Liver (tissue), 9 donors: ENCODE data around the gene DBN1. TPM values are rescaled to one million over a fixed set of nuclear protein-coding genes. Genes with fewer than 3 reads are reported as not detected.

Experiments used
- DNase-seq: peaks from one replicate; pipeline ENCODE4 v3.0.0-alpha.2; 2017; ENCODE audit warnings: low spot score
- H3K27ac ChIP-seq, 2 donors: one replicate each; pipeline ENCODE4 v1.7.0; 2013; ENCODE audit warnings: inconsistent platforms in 2 of 2, low read length in 2 of 2, control low read depth in 1 of 2, low read depth in 1 of 2, mild to moderate bottlenecking in 1 of 2
- H3K27me3 ChIP-seq, 4 donors: one replicate each; pipeline versions ENCODE4 v1.6.1 to v1.7.0; 2013; ENCODE audit warnings: low read length in 3 of 4, inconsistent platforms in 1 of 4, mild to moderate bottlenecking in 1 of 4, moderate library complexity in 1 of 4; ENCODE audit not compliant: control insufficient read depth in 4 of 4, insufficient read depth in 4 of 4
- H3K36me3 ChIP-seq, 4 donors: one replicate each; pipeline versions ENCODE4 v1.6.1 to v1.7.0; 2013; ENCODE audit warnings: low read length in 3 of 4, mild to moderate bottlenecking in 3 of 4, low read depth in 1 of 4, moderate library complexity in 1 of 4; ENCODE audit not compliant: control insufficient read depth in 4 of 4, insufficient read depth in 3 of 4
- H3K4me1 ChIP-seq, 4 donors: one replicate each; pipeline versions ENCODE4 v1.6.1 to v1.7.0; 2013; ENCODE audit warnings: low read length in 3 of 4, mild to moderate bottlenecking in 3 of 4, moderate library complexity in 1 of 4; ENCODE audit not compliant: control insufficient read depth in 4 of 4, insufficient read depth in 4 of 4
- H3K4me3 ChIP-seq, 3 donors: one replicate each; pipeline versions ENCODE4 v1.6.1 to v1.7.0; 2013; ENCODE audit warnings: low read length in 3 of 3, control low read depth in 1 of 3, low read depth in 1 of 3, mild to moderate bottlenecking in 1 of 3
- H3K9ac ChIP-seq, 2 donors: one replicate each; pipeline ENCODE4 v1.7.0; 2013; ENCODE audit warnings: low read length in 2 of 2, mild to moderate bottlenecking in 2 of 2, moderate library complexity in 2 of 2, control low read depth in 1 of 2, low read depth in 1 of 2
- H3K9me3 ChIP-seq, 4 donors: one replicate each; pipeline versions ENCODE4 v1.6.1 to v1.7.0; 2013; ENCODE audit warnings: low read length in 3 of 4; ENCODE audit not compliant: control insufficient read depth in 4 of 4
- CTCF ChIP-seq: fragments of 150-350 bp; IDR thresholded peaks from 2 replicates; pipeline ENCODE4 v1.5.1; 2017; ENCODE audit warnings: improper control_type of control experiment, low read depth, low read length; ENCODE audit not compliant: missing input control
- EGR1 ChIP-seq, 2 donors: IDR thresholded peaks; 2 replicates each; pipeline ENCODE4 v1.6.1; 2016 to 2018; ENCODE audit warnings: antibody characterized with exemption in 2 of 2, low read depth in 2 of 2
- FOXA1 ChIP-seq: IDR thresholded peaks from 2 replicates; pipeline ENCODE4 v1.6.1; 2016; ENCODE audit warnings: antibody characterized with exemption
- FOXA2 ChIP-seq: IDR thresholded peaks from 2 replicates; pipeline ENCODE4 v1.6.1; 2016; ENCODE audit warnings: antibody characterized with exemption
- GABPA ChIP-seq, 2 donors: IDR thresholded peaks in 1 of 2; conservative IDR thresholded peaks in 1 of 2; 2 replicates each; pipeline ENCODE4 v1.6.1; 2016; ENCODE audit warnings: antibody characterized with exemption in 2 of 2, mild to moderate bottlenecking in 1 of 2, moderate library complexity in 1 of 2
- HNF4A ChIP-seq, 2 donors: conservative IDR thresholded peaks; 2 replicates each; pipeline ENCODE4 v1.6.1; 2016; ENCODE audit warnings: antibody characterized with exemption in 2 of 2, mild to moderate bottlenecking in 2 of 2
- HNF4G ChIP-seq: IDR thresholded peaks from 2 replicates; pipeline ENCODE4 v1.6.1; 2016; ENCODE audit warnings: antibody characterized with exemption
- JUND ChIP-seq, 2 donors: IDR thresholded peaks; 2 replicates each; pipeline ENCODE4 v1.6.1; 2016; ENCODE audit warnings: antibody characterized with exemption in 2 of 2
- MAX ChIP-seq: IDR thresholded peaks from 2 replicates; pipeline ENCODE4 v1.6.1; 2016; ENCODE audit warnings: antibody characterized with exemption
- NR2F2 ChIP-seq: IDR thresholded peaks from 2 replicates; pipeline ENCODE4 v1.6.1; 2016; ENCODE audit warnings: antibody characterized with exemption
- RAD21 ChIP-seq, 2 donors: IDR thresholded peaks; 2 replicates each; pipeline ENCODE4 v1.6.1; 2016; ENCODE audit warnings: antibody characterized with exemption in 2 of 2, mild to moderate bottlenecking in 2 of 2
- RXRA ChIP-seq, 2 donors: IDR thresholded peaks; 2 replicates each; pipeline ENCODE4 v1.6.1; 2017 to 2018; ENCODE audit warnings: antibody characterized with exemption in 2 of 2, mild to moderate bottlenecking in 1 of 2
- SP1 ChIP-seq: IDR thresholded peaks from 2 replicates; pipeline ENCODE4 v1.6.1; 2018; ENCODE audit warnings: antibody characterized with exemption, mild to moderate bottlenecking
- TAF1 ChIP-seq: conservative IDR thresholded peaks from 2 replicates; pipeline ENCODE4 v1.6.1; 2016; ENCODE audit warnings: antibody characterized with exemption, mild to moderate bottlenecking
- YY1 ChIP-seq: IDR thresholded peaks from 2 replicates; pipeline ENCODE4 v1.6.1; 2016; ENCODE audit warnings: antibody characterized with exemption, mild to moderate bottlenecking
- ZBTB33 ChIP-seq: IDR thresholded peaks from 2 replicates; pipeline ENCODE4 v1.6.1; 2016; ENCODE audit warnings: antibody characterized with exemption
- WGBS: extraction: QIAGEN DNeasy Blood & Tissue Kit; methylation state at CpG from one replicate; pipeline ENCODE4 v1.1.7; 2013; 5-methylcytosine and 5-hydroxymethylcytosine counted together
- polyA plus RNA-seq, 2 donors: library from polyadenylated mRNA; stranded (reverse) in 1 of 2; unstranded in 1 of 2; fragments of 200-250 nt in 1 of 2; fragments of >200 nt in 1 of 2; fragmentation: Nextera tagmentation in 1 of 2; extraction: Ambion mirVana in 1 of 2; gene quantifications; one replicate each; pipeline versions ENCODE4 v1.2.1 to v1.2.3, GENCODE V29; 2013 to 2015
- total RNA-seq, 2 donors: library from RNA; depleted of rRNA; stranded (reverse); fragments of >200 nt; gene quantifications; one replicate each; pipeline ENCODE4 v1.2.3, GENCODE V29; 2014
- TF ChIP-seq, protein P1 (sequence below): IDR thresholded peaks from 2 replicates; pipeline ENCODE4 v1.6.1; 2016; ENCODE audit warnings: antibody characterized with exemption, mild to moderate bottlenecking
- TF ChIP-seq, protein P2 (sequence below): IDR thresholded peaks from 2 replicates; pipeline ENCODE4 v1.6.1; 2016; ENCODE audit warnings: antibody characterized with exemption
- donor health status: healthy.
- donor health status: healthy.
- donor health status: healthy.
- donor health status: healthy.
- donor health status: healthy.

DBN1 gene
- total and polyA plus RNA-seq, 4 donors: 1.5 to 4.9 (median 2.0) TPM

- Histone ChIP-seq H3K4me1 (peaks cover 3 to 25% (median 17%) of the 10 kb centered on the region in 4 donors), H3K4me3 (peak overlapping the region; percentile 59 to 84 (median 70)), H3K36me3 (no peaks in the 10 kb centered on the region), H3K9me3 (no peaks in the 10 kb centered on the region), H3K27ac (peak overlapping the region; percentile 63 to 73), H3K27me3 (no peaks in the 10 kb centered on the region), H3K9ac (peak overlapping the region; percentile 31 to 96)
- 33% methylated on average over 11 of the region's 11 CpGs for WGBS
- DNase-seq: peak; percentile 65
- TF ChIP-seq, protein P1, sequence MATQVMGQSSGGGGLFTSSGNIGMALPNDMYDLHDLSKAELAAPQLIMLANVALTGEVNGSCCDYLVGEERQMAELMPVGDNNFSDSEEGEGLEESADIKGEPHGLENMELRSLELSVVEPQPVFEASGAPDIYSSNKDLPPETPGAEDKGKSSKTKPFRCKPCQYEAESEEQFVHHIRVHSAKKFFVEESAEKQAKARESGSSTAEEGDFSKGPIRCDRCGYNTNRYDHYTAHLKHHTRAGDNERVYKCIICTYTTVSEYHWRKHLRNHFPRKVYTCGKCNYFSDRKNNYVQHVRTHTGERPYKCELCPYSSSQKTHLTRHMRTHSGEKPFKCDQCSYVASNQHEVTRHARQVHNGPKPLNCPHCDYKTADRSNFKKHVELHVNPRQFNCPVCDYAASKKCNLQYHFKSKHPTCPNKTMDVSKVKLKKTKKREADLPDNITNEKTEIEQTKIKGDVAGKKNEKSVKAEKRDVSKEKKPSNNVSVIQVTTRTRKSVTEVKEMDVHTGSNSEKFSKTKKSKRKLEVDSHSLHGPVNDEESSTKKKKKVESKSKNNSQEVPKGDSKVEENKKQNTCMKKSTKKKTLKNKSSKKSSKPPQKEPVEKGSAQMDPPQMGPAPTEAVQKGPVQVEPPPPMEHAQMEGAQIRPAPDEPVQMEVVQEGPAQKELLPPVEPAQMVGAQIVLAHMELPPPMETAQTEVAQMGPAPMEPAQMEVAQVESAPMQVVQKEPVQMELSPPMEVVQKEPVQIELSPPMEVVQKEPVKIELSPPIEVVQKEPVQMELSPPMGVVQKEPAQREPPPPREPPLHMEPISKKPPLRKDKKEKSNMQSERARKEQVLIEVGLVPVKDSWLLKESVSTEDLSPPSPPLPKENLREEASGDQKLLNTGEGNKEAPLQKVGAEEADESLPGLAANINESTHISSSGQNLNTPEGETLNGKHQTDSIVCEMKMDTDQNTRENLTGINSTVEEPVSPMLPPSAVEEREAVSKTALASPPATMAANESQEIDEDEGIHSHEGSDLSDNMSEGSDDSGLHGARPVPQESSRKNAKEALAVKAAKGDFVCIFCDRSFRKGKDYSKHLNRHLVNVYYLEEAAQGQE: no peak
- TF ChIP-seq FOXA2: no peak
- TF ChIP-seq CTCF: no peak
- no peak for TF ChIP-seq JUND (IDR thresholded peaks at IDR 0.05)
- TF ChIP-seq, protein P2, sequence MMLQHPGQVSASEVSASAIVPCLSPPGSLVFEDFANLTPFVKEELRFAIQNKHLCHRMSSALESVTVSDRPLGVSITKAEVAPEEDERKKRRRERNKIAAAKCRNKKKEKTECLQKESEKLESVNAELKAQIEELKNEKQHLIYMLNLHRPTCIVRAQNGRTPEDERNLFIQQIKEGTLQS: no peak
- no peak for TF ChIP-seq ZBTB33
- no peak for TF ChIP-seq GABPA (IDR thresholded peaks at IDR 0.05 in 1 of 2, conservative IDR thresholded peaks at IDR 0.05 in 1 of 2)
- TF ChIP-seq MAX: no peak
- no peak for TF ChIP-seq TAF1
- TF ChIP-seq SP1: no peak
- TF ChIP-seq FOXA1: no peak
- no peak for TF ChIP-seq HNF4G
- no peak for TF ChIP-seq RXRA (IDR thresholded peaks at IDR 0.05)
- no peak for TF ChIP-seq NR2F2
- no peak for TF ChIP-seq HNF4A (conservative IDR thresholded peaks at IDR 0.05)
- TF ChIP-seq EGR1 (IDR thresholded peaks at IDR 0.05; ENCODE audit: low read depth in 2 of 2): no peak
- TF ChIP-seq RAD21 (IDR thresholded peaks at IDR 0.05): no peak
- TF ChIP-seq YY1: no peak
These were observed 46.1 kb downstream of the DBN1 start for GRCh38 chr5:177427211-177427822.
